Astrocyte (in vitro differentiated cells and primary cell): Measurements from ENCODE around the gene TP53AIP1.

Experiments
- EZH2 ChIP-seq: IDR thresholded peaks from 2 replicates; pipeline ENCODE4 v1.6.1; 2012; ENCODE audit warnings: mild to moderate bottlenecking, low read length, inconsistent platforms; ENCODE audit not compliant: insufficient read depth
- TF ChIP-seq, protein P1 (sequence below): IDR thresholded peaks from 2 replicates; pipeline ENCODE4 v1.5.1; 2011; ENCODE audit warnings: low read depth, mild to moderate bottlenecking, inconsistent platforms, low read length, moderate library complexity; ENCODE audit not compliant: insufficient read depth

DNA sequence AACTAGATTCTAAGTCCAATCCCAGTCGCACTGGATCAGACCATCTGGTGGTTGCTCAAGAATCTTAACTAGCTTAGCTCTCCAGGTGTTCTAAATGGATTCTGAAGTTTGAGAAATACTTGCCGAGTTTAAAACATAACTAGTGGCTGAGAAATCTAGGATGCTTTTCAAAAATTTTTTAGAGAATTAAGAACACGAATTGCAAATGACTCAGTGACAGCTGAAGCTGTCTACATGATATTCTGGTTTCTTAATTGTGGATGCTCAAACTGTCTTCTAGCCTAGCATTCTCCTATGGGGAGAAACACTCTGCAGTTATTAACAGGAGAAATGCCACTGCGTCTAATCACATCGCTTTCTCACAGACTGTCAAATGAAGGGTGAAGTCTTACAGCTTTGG, 20.2 kb upstream of the TP53AIP1 start:
- TF ChIP-seq, protein P1, sequence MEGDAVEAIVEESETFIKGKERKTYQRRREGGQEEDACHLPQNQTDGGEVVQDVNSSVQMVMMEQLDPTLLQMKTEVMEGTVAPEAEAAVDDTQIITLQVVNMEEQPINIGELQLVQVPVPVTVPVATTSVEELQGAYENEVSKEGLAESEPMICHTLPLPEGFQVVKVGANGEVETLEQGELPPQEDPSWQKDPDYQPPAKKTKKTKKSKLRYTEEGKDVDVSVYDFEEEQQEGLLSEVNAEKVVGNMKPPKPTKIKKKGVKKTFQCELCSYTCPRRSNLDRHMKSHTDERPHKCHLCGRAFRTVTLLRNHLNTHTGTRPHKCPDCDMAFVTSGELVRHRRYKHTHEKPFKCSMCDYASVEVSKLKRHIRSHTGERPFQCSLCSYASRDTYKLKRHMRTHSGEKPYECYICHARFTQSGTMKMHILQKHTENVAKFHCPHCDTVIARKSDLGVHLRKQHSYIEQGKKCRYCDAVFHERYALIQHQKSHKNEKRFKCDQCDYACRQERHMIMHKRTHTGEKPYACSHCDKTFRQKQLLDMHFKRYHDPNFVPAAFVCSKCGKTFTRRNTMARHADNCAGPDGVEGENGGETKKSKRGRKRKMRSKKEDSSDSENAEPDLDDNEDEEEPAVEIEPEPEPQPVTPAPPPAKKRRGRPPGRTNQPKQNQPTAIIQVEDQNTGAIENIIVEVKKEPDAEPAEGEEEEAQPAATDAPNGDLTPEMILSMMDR, result no peak
- TF ChIP-seq EZH2, result no peak
